ENCODE measurements around the gene HCFC1R1. TPM values are rescaled to one million over a fixed set of nuclear protein-coding genes. Genes with fewer than 3 reads are reported as not detected.

HCFC1R1 gene
- polyA plus RNA-seq, 1 experiment: 33.7 TPM

- no peak for TF ChIP-seq CTCF (IDR thresholded peaks at IDR 0.05; ENCODE audit: insufficient read depth, low read depth, low read length)
- no peaks in the 10 kb centered on the region; the same call in 1 of the 2 replicates for H3K36me3 ChIP-seq (ENCODE audit: control insufficient read depth, insufficient read depth, low read length)
- POLR2A ChIA-PET: no interaction called here
Measured at GRCh38 chr16:2974319-2975056, 49.3 kb downstream of the HCFC1R1 start.

GRCh38 chr16:2973605-2974318 is 50.0 kb downstream of the HCFC1R1 start:
- Histone ChIP-seq H3K36me3 (ENCODE audit: control insufficient read depth, insufficient read depth, low read length) (no peaks in the 10 kb centered on the region; the same call in 1 of the 2 replicates), H3K4me3 (ENCODE audit: low read depth, low read length) (no peak overlapping the region), H3K27me3 (ENCODE audit: control insufficient read depth, insufficient read depth, low read length) (no peaks in the 10 kb centered on the region)
- ChIA-PET POLR2A (no interaction called here), CTCF (interaction anchor here (1.0 to 1.1 kb wide), 2 partner anchors 12 to 58 kb away, joined by 3 to 5 read pairs; no protein-coding TSS in a partner anchor)
- DNase-seq (ENCODE audit: low read depth): no peak
- no peak for TF ChIP-seq CTCF (IDR thresholded peaks at IDR 0.05; ENCODE audit: insufficient read depth, low read depth, low read length)

More at GRCh38 chr16:2974319-2975056, 49.3 kb downstream of the HCFC1R1 start:
- no peak for DNase-seq (ENCODE audit: low read depth)
- CTCF ChIA-PET: interaction anchor here (1.0 to 1.1 kb wide), 4 partner anchors 12 to 135 kb away, joined by 3 to 5 read pairs (median 4); no protein-coding TSS in a partner anchor
- Histone ChIP-seq H3K27me3 (ENCODE audit: control insufficient read depth, insufficient read depth, low read length) (no peaks in the 10 kb centered on the region), H3K4me3 (ENCODE audit: low read depth, low read length) (no peak overlapping the region)

- Histone ChIP-seq H3K4me3 (ENCODE audit: low read depth, low read length) (no peak overlapping the region), H3K36me3 (ENCODE audit: control insufficient read depth, insufficient read depth, low read length) (no peaks in the 10 kb centered on the region; the same call in 1 of the 2 replicates), H3K27me3 (ENCODE audit: control insufficient read depth, insufficient read depth, low read length) (no peaks in the 10 kb centered on the region)
- ChIA-PET POLR2A (no interaction called here), CTCF (interaction anchor here (1.0 kb wide), 1 partner anchor 11 kb away, joined by 5 read pairs; no protein-coding TSS in a partner anchor)
- TF ChIP-seq CTCF (IDR thresholded peaks at IDR 0.05; ENCODE audit: insufficient read depth, low read depth, low read length): no peak
- no peak for DNase-seq (ENCODE audit: low read depth)
Measured at GRCh38 chr16:2973093-2973492, 50.6 kb downstream of the HCFC1R1 start.

Small RNA genes lying within 50 kb of the gene (small RNA-seq; reads per million reads assigned to genes)
- gene LINC00514 (ENCODE audit: insufficient read length, low read depth, low replicate concordance): not detected

Other genes with a start within 250 kb of the HCFC1R1 start
- gene ELOB, start 246.7 kb downstream of the HCFC1R1 start, polyA plus RNA-seq (2011; rRNA removed): 212 and 215 TPM in 2 replicates
- not detected in 2 replicates for gene PRSS33, start 236.4 kb downstream of the HCFC1R1 start, polyA plus RNA-seq (2011; rRNA removed)
- not detected in 2 replicates for gene PRSS41, start 225.5 kb downstream of the HCFC1R1 start, polyA plus RNA-seq (2011; rRNA removed)
- gene PRSS21, start 206.7 kb downstream of the HCFC1R1 start, polyA plus RNA-seq (2011; rRNA removed): 0.13 TPM in 1 of 2 replicates, not detected in the other
- 0.10 TPM in 2 replicates for gene ZG16B, start 193.6 kb downstream of the HCFC1R1 start, polyA plus RNA-seq (2011; rRNA removed)
- not detected in 2 replicates for gene PRSS22, start 165.8 kb downstream of the HCFC1R1 start, polyA plus RNA-seq (2011; rRNA removed)
- gene FLYWCH2, start 140.7 kb downstream of the HCFC1R1 start, polyA plus RNA-seq (2011; rRNA removed): 25.6 and 39.9 TPM in 2 replicates
- 16.2 and 25.4 TPM in 2 replicates for gene FLYWCH1, start 112.0 kb downstream of the HCFC1R1 start, polyA plus RNA-seq (2011; rRNA removed)
- gene KREMEN2, start 59.7 kb downstream of the HCFC1R1 start, polyA plus RNA-seq (2011; rRNA removed): not detected in 2 replicates
- gene PAQR4, start 54.6 kb downstream of the HCFC1R1 start, polyA plus RNA-seq (2011; rRNA removed): 2.7 and 4.4 TPM in 2 replicates
- gene PKMYT1, start 43.5 kb downstream of the HCFC1R1 start, polyA plus RNA-seq (2011; rRNA removed): 3.6 and 6.9 TPM in 2 replicates
- not detected in 2 replicates for gene CLDN9, start 11.0 kb downstream of the HCFC1R1 start, polyA plus RNA-seq (2011; rRNA removed)
- gene CLDN6, start 5.8 kb downstream of the HCFC1R1 start, polyA plus RNA-seq (2011; rRNA removed): 0.12 TPM in 1 of 2 replicates, not detected in the other
- gene TNFRSF12A, start 3.6 kb downstream of the HCFC1R1 start, polyA plus RNA-seq (2011; rRNA removed): 218 and 282 TPM in 2 replicates
- gene THOC6, start 93 bp upstream of the HCFC1R1 start, polyA plus RNA-seq (2011; rRNA removed): 11.0 and 20.5 TPM in 2 replicates
- gene BICDL2, start 13.0 kb upstream of the HCFC1R1 start, polyA plus RNA-seq (2011; rRNA removed): 0.04 and 0.09 TPM in 2 replicates
- gene MMP25, start 22.6 kb upstream of the HCFC1R1 start, polyA plus RNA-seq (2011; rRNA removed): 0.01 and 0.02 TPM in 2 replicates
- 11.3 and 18.1 TPM in 2 replicates for gene IL32, start 41.7 kb upstream of the HCFC1R1 start, polyA plus RNA-seq (2011; rRNA removed)
- gene ZSCAN10, start 75.4 kb upstream of the HCFC1R1 start, polyA plus RNA-seq (2011; rRNA removed): not detected in 2 replicates
- 4.2 and 9.0 TPM in 2 replicates for gene ZNF205, start 88.6 kb upstream of the HCFC1R1 start, polyA plus RNA-seq (2011; rRNA removed)
- 0.63 and 0.77 TPM in 2 replicates for gene ZNF213, start 111.1 kb upstream of the HCFC1R1 start, polyA plus RNA-seq (2011; rRNA removed)
- 0.33 and 0.64 TPM in 2 replicates for gene OR1F1, start 164.3 kb upstream of the HCFC1R1 start, polyA plus RNA-seq (2011; rRNA removed)
- gene ZNF200, start 211.2 kb upstream of the HCFC1R1 start, polyA plus RNA-seq (2011; rRNA removed): 4.0 and 4.8 TPM in 2 replicates
- gene MEFV, start 232.7 kb upstream of the HCFC1R1 start, polyA plus RNA-seq (2011; rRNA removed): not detected in 2 replicates